SK-N-MC (cell line): ENCODE measurements around the gene DEFB128.
"Not testable (repeated sequence)": the region's sequence is repeated elsewhere in the genome, so short reads cannot be mapped to it uniquely, and the experiment has no call there.

Experiments
- EZH2 ChIP-seq: fragments of 200-600 bp; sonication (generic); IDR thresholded peaks from one replicate; pipeline ENCODE4 v1.6.1; 2017; ENCODE audit warnings: antibody characterized with exemption
- POLR2AphosphoS5 ChIP-seq: IDR thresholded peaks from 2 replicates; pipeline ENCODE4 v1.6.1; 2012; ENCODE audit warnings: mild to moderate bottlenecking, low read depth, low read length, borderline replicate concordance

DNA sequence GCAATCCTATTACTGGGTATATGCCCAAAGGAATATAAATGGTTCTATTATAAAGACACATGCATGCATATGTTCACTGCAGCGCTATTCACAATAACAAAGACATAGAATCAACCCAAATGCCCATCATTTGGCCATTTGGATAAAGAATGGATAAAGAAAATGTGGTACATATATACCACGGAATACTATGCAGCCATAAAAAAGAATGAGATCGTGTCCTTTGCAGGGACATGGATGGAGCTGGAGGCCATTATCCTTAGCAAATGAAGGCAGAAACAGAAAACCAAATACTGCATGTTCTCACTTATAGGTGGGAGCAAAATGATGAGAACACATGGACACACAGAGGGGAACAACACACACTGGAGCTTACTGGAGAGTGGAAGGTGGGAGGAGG, 36.4 kb upstream of the DEFB128 start:
- not testable (repeated sequence) for TF ChIP-seq POLR2AphosphoS5, EZH2
